MCF 10A (cell line): ENCODE results near the gene GSTT2B. TPM values are rescaled to one million over a fixed set of nuclear protein-coding genes. Genes with fewer than 3 reads are reported as not detected.
"Not testable (repeated sequence)": the region's sequence is repeated elsewhere in the genome, so short reads cannot be mapped to it uniquely, and the experiment has no call there.

ENCODE experiments used
- BruUV-seq: library from RNA; stranded (reverse); fragments of 400-500 nt; replicated peaks from 2 replicates; lab custom pipeline; 2021; lab: Mats Ljungman, UMichigan
- CTCF ChIA-PET: fragments of 300-600 bp; sonication (Branson Sonifier 250); formaldehyde crosslinking; extraction: SDS; loops from one replicate; lab custom pipeline; 2021; ENCODE audit warnings: antibody characterized with exemption, inconsistent platforms; lab: Yijun Ruan, JAX
- POLR2A ChIA-PET: fragments of 300-600, 350-650 bp; sonication (Branson Sonifier 250); formaldehyde crosslinking; extraction: SDS; loops from one replicate; lab custom pipeline; 2020; ENCODE audit warnings: antibody characterized with exemption, inconsistent platforms; lab: Yijun Ruan, JAX
- DNase-seq: peaks from one replicate; pipeline ENCODE4 v3.0.0-alpha.2; 2018; ENCODE audit not compliant: unreplicated experiment
- H3K27ac Mint-ChIP-seq: one replicate; pipeline ENCODE4 v1.8.0; 2022; ENCODE audit warnings: mild to moderate bottlenecking, low read depth, mixed read lengths; ENCODE audit not compliant: unreplicated experiment
- H3K27me3 Mint-ChIP-seq: one replicate; pipeline ENCODE4 v1.8.0; 2022; ENCODE audit warnings: mixed read lengths; ENCODE audit not compliant: insufficient read depth, unreplicated experiment
- H3K36me3 Mint-ChIP-seq: one replicate; pipeline ENCODE4 v1.8.0; 2022; ENCODE audit warnings: mild to moderate bottlenecking, moderate library complexity, mixed read lengths; ENCODE audit not compliant: insufficient read depth, unreplicated experiment
- H3K4me1 Mint-ChIP-seq: one replicate; pipeline ENCODE4 v1.8.0; 2022; ENCODE audit warnings: mixed read lengths; ENCODE audit not compliant: insufficient read depth, unreplicated experiment
- H3K4me3 Mint-ChIP-seq: one replicate; pipeline ENCODE4 v1.8.0; 2022; ENCODE audit warnings: mild to moderate bottlenecking, moderate library complexity, mixed read lengths; ENCODE audit not compliant: unreplicated experiment
- H3K9me3 Mint-ChIP-seq: one replicate; pipeline ENCODE4 v1.8.0; 2022; ENCODE audit warnings: mixed read lengths; ENCODE audit not compliant: unreplicated experiment
- intact Hi-C: fragments of 100-400 bp; cut with micrococcal nuclease; formaldehyde crosslinking; loops from 2 replicates; pipeline ENCODE4 v1.14.1; 2022
- total RNA-seq: library from RNA; stranded (reverse); gene quantifications from 2 replicates; pipeline ENCODE4 v1.2.3, GENCODE V29; 2022
- TF ChIP-seq, protein P1 (sequence below): fragments of 200-600 bp; IDR thresholded peaks from one replicate; pipeline ENCODE4 v1.8.0; 2022; ENCODE audit warnings: antibody characterized with exemption, mild to moderate bottlenecking; ENCODE audit not compliant: unreplicated experiment

The GSTT2B gene
- total RNA-seq, 1 experiment from 2014 or later: 22.7 TPM

DNA sequence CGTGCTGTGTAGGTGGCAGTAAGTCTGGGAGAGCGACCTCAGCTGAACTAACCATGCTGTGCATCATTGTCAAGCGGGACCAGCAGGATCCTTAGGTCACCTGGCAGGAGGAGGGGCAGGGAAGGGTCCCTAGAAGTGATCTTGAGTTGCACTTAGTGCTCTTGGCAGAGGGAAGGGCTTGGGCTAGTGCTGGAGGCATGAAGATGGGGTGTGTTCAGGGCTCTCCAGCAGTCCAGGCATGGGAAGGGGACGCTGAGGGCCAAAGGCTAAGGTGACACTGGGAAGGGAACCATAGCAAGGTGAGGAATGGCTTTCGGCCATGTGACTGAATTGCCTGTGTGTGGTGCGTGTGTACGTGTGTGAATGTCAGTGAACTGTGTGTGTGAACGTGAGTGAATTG lies 25.1 kb upstream of the GSTT2B start:
- CTCF ChIA-PET, DNase-seq, H3K27me3 Mint-ChIP-seq, BruUV-seq, POLR2A ChIA-PET, H3K27ac Mint-ChIP-seq, H3K4me3 Mint-ChIP-seq, H3K9me3 Mint-ChIP-seq, H3K4me1 Mint-ChIP-seq, H3K36me3 Mint-ChIP-seq: not testable (repeated sequence)
- intact Hi-C loops: loop anchor here (5.0 to 10.0 kb wide), 2 partner anchors 191 to 259 kb away; partner anchors contain the start of gene GGT5

DNA sequence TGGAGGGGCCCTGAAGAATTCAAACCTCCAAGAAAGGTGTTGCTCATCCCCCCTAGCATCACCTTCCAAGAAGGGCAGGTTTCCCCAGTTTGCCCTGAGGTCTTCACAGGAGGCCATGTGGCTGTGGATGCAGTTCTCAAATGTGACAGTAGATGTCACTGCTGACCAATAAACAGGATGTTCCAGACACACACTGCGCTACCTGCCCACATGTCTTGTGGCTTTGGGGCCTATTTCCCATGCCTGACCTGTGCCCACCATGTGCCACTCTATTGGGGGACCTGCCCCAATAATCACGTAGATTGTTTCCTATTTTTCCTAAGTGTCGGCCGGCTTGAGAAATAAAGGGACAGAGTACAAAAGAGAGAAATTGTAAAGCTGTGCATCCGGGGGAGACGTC lies 23.4 kb upstream of the GSTT2B start:
- CTCF ChIA-PET: interaction anchor here (0.6 to 1.3 kb wide), 5 partner anchors 27 to 550 kb away, joined by 3 to 5 read pairs (median 3); no protein-coding TSS in a partner anchor
- intact Hi-C loops: loop anchor here (5.0 to 10.0 kb wide), 2 partner anchors 203 to 260 kb away; partner anchors contain the start of gene GGT5
- POLR2A ChIA-PET: no interaction called here

DNA sequence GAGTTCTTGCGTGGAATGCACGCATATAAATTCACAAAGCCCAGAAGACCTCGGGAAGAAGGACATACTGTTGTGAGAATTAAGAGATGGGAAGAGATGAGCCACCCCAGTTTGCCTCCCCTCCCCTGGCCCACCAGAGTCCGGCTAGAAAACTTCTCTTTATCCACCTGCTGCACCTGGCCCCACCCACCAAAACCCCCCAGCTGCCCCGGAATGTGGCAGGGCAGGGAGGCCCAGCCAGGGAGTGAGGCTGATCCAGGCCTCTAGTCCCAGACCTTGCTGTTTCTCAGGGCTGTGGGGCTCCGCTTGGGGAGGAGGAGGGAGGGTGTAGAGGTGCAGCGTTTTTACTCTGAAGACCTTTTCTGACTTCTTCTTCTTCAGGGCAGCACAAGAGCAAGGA lies 19.6 kb upstream of the GSTT2B start:
- CTCF ChIA-PET, POLR2A ChIA-PET, H3K4me1 Mint-ChIP-seq, H3K27me3 Mint-ChIP-seq, H3K4me3 Mint-ChIP-seq, H3K9me3 Mint-ChIP-seq, H3K36me3 Mint-ChIP-seq, BruUV-seq, DNase-seq, H3K27ac Mint-ChIP-seq: not testable (repeated sequence)
- intact Hi-C loops: loop anchor here (5.0 to 10.0 kb wide), 2 partner anchors 207 to 264 kb away; partner anchors contain the start of gene GGT5

More for the DNA sequence above, 23.4 kb upstream of the GSTT2B start:
- DNase-seq: peak; percentile 65
- no TSS peak for BruUV-seq
- H3K9me3 Mint-ChIP-seq: no peaks in the 10 kb centered on the region
- H3K4me1 Mint-ChIP-seq: no peaks in the 10 kb centered on the region
- TF ChIP-seq, protein P1, sequence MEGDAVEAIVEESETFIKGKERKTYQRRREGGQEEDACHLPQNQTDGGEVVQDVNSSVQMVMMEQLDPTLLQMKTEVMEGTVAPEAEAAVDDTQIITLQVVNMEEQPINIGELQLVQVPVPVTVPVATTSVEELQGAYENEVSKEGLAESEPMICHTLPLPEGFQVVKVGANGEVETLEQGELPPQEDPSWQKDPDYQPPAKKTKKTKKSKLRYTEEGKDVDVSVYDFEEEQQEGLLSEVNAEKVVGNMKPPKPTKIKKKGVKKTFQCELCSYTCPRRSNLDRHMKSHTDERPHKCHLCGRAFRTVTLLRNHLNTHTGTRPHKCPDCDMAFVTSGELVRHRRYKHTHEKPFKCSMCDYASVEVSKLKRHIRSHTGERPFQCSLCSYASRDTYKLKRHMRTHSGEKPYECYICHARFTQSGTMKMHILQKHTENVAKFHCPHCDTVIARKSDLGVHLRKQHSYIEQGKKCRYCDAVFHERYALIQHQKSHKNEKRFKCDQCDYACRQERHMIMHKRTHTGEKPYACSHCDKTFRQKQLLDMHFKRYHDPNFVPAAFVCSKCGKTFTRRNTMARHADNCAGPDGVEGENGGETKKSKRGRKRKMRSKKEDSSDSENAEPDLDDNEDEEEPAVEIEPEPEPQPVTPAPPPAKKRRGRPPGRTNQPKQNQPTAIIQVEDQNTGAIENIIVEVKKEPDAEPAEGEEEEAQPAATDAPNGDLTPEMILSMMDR: peak; percentile 81
- no peaks in the 10 kb centered on the region for H3K27me3 Mint-ChIP-seq
- H3K4me3 Mint-ChIP-seq: no peak overlapping the region
- no peaks in the 10 kb centered on the region for H3K36me3 Mint-ChIP-seq
- no peak overlapping the region for H3K27ac Mint-ChIP-seq

DNA sequence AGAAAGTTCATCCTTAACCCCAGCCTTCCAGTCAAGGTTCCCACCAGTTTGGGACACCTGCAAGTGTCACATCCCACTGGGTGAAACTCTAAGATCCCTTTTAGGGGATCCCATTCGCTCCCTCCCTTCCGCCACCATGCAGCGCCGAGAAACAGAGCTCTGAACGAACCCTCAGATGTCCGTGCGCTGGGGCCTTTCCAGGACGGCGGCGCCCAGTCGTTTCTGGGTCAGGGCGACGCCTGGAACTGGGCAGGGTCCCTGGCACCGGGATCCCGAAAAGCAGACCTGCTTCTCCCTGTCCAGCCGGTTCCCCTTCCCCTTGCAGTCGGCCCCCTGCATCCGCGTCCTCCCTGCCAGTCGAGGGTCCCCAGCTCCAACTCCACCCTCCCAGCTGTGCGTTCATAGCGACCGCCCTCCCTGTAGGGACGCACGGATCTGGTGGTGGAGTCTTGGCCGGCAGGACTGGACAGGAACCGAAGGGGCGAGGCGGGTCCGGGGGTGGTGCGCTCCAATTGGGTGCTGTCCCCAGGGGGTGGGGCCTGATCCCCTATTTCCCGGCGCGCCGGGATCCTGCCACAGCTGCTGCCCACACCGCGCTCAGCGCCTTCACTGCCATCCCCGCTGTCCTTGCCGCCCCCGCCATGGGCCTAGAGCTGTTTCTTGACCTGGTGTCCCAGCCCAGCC lies 18.7 kb upstream of the GSTT2B start, which contains the start of gene GSTT2:
GSTT2 (plus strand) TSS at position 578 of the 684 bp plus-strand sequence.
- H3K36me3 Mint-ChIP-seq, DNase-seq, BruUV-seq, H3K4me3 Mint-ChIP-seq, H3K27ac Mint-ChIP-seq, H3K4me1 Mint-ChIP-seq, H3K27me3 Mint-ChIP-seq, POLR2A ChIA-PET, H3K9me3 Mint-ChIP-seq, CTCF ChIA-PET: not testable (repeated sequence)
- intact Hi-C loops: loop anchor here (5.0 to 10.0 kb wide), 2 partner anchors 208 to 265 kb away; partner anchors contain the start of gene GGT5

DNA sequence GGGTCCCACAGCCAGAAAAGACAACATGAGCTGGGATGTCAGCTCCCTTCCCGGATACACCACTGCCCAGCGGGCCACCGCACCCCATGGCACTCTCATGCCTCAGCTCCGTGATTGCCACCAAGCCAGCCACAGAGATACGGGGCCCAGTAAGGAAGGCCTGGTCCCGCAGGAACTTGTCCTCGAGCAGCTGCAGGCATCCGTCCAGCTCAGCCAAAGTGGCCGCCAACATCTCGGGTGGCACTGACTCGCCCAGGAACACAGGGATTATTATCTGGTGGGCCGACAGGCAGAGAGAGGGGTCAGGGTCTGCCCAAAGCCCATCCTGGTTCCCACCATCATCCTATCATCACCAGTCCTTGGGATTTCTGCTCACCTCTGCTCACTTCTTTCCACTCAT lies 16.3 kb upstream of the GSTT2B start:
- intact Hi-C loops, POLR2A ChIA-PET, CTCF ChIA-PET, BruUV-seq, H3K4me1 Mint-ChIP-seq, DNase-seq, H3K36me3 Mint-ChIP-seq, H3K27ac Mint-ChIP-seq, H3K4me3 Mint-ChIP-seq, H3K27me3 Mint-ChIP-seq, H3K9me3 Mint-ChIP-seq: not testable (repeated sequence)

DNA sequence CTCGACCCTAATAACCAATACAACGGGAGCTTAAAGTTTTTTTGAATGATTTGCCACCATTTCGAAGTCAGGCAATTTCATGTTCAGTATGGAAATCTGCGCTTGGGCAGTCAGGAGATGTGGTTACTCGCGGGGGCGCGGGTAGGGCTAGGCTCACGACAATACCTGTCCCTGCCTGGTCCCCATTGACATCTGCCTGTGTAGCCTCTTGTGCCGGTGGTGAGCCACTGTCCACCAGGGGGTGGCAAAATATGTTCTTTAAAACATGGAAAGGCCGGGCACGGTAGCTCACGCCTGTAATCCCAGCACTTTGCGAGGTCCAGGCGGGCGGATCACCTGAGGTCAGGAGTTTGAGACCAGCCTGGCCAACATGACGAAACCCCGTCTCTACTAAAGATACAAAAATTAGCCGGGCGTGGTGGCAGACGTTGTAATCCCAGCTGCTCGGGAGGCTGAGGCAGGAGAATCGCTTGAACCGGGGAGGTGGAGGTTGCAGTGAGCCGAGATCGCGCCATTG lies 13.9 kb upstream of the GSTT2B start:
- peaks cover 13% of the 10 kb centered on the region for H3K36me3 Mint-ChIP-seq
- H3K27me3 Mint-ChIP-seq, intact Hi-C loops, CTCF ChIA-PET, DNase-seq, H3K4me3 Mint-ChIP-seq, H3K9me3 Mint-ChIP-seq, H3K27ac Mint-ChIP-seq, POLR2A ChIA-PET, H3K4me1 Mint-ChIP-seq: not testable (repeated sequence)
- BruUV-seq: TSS peak; percentile 74

DNA sequence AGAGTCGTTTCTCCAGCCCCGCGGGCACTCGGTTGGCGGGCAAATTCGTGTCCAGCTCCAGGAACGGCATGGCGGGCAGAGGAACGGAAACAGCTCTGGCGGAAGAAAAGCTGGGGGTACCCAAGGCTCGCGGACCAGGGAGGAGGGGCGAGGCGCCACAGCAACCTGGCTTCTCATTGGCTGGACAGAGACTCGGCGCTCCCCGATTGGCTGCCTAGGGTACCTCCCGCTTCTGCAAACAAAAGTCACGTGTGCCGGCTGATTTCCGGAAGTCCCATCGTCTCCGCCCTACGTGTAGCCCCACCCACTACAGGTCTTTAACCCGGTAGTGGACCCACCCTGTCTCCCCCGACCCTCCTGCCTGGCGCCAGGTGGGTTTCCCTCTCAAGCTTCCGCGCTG lies 13.3 kb upstream of the GSTT2B start, which contains the start of gene DDT:
DDT (minus strand) TSS at position 97 of the 400 bp plus-strand sequence; CDS start at position 70, 27 bp downstream.
- Mint-ChIP-seq H3K36me3 (peaks cover 19% of the 10 kb centered on the region), H3K4me1 (peaks cover 11% of the 10 kb centered on the region)
- POLR2A ChIA-PET, BruUV-seq, H3K27ac Mint-ChIP-seq, DNase-seq, H3K4me3 Mint-ChIP-seq, H3K27me3 Mint-ChIP-seq, intact Hi-C loops, CTCF ChIA-PET, H3K9me3 Mint-ChIP-seq: not testable (repeated sequence)

DNA sequence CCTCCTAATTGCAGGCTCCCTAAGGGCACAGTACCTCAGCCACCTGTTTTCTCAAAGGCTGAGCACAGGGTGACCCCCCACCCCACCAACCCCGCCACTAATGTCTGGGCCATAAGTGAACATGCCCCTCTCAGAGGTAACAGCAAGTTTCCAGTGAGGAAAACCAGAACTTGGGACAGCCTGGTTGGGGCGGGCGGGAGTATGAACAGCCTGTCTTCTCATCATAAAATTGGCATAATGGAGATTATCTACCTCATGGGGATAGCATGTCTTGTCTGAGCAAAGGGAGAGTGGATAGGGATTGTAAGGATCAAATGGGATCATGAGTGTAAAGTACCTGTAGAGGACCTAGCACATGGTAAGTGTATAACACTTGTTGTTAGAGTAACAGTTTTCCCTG lies 10.9 kb upstream of the GSTT2B start:
- POLR2A ChIA-PET: interaction anchor here (1.5 kb wide), 1 partner anchor 78 kb away, joined by 8 read pairs; the partner anchor contains the start of gene MIF
- H3K27ac Mint-ChIP-seq, BruUV-seq, intact Hi-C loops, H3K9me3 Mint-ChIP-seq, CTCF ChIA-PET, H3K27me3 Mint-ChIP-seq, DNase-seq: not testable (repeated sequence)
- peaks cover 16% of the 10 kb centered on the region for H3K4me1 Mint-ChIP-seq
- H3K4me3 Mint-ChIP-seq: peak overlapping the region; percentile 46
- H3K36me3 Mint-ChIP-seq: peaks cover 20% of the 10 kb centered on the region
